ENCODE data around the gene HPGD.

- TF ChIP-seq CTCF (IDR thresholded peaks at IDR 0.05; ENCODE audit: low read length) (no peak), EZH2 (IDR thresholded peaks at IDR 0.05; ENCODE audit: borderline replicate concordance, low read length) (no peak)
These were observed 67.3 kb downstream of the HPGD start for GRCh38 chr4:174454815-174455473.
